ENCODE measurements around the gene CFAP410. TPM values are rescaled to one million over a fixed set of nuclear protein-coding genes. Genes with fewer than 3 reads are reported as not detected.
A peak's percentile ranks its signal among the peaks of the same experiment; 100 is the strongest.

Gene CFAP410
- total RNA-seq, 1 experiment from 2014 or later: 16.5 TPM

- ChIA-PET CTCF (no interaction called here), POLR2A (no interaction called here)
- Mint-ChIP-seq H3K4me1 (ENCODE audit: low read depth, unreplicated experiment) (no peaks in the 10 kb centered on the region), H3K9me3 (ENCODE audit: unreplicated experiment) (no peaks in the 10 kb centered on the region), H3K27me3 (ENCODE audit: insufficient read depth, unreplicated experiment) (no peaks in the 10 kb centered on the region), H3K27ac (ENCODE audit: unreplicated experiment) (no peak overlapping the region), H3K4me3 (ENCODE audit: unreplicated experiment) (no peak overlapping the region), H3K36me3 (ENCODE audit: insufficient read depth, unreplicated experiment) (peaks cover 66% of the 10 kb centered on the region)
- no TSS peak for BruUV-seq (replicated peaks)
- no peak for DNase-seq
- no peak for TF ChIP-seq CTCF (IDR thresholded peaks at IDR 0.05; ENCODE audit: insufficient read depth in 1 of 2, low read depth in 1 of 2, low read length in 1 of 2, severe bottlenecking in 1 of 2, unreplicated experiment in 1 of 2)
- intact Hi-C loops (cut with micrococcal nuclease; ENCODE audit: unreplicated experiment): loop anchor here (10.0 kb wide), 1 partner anchor 544 kb away; the partner anchor contains the start of gene PTTG1IP
- H3K27me3 ChIP-seq (replicated peaks; ENCODE audit: control insufficient read depth, insufficient read depth, low read length): no peaks in the 10 kb centered on the region
- no peaks in the 10 kb centered on the region for H3K4me1 ChIP-seq
- no peak overlapping the region for H3K4me3 ChIP-seq (ENCODE audit: low read depth, low read length)
- H3K9me3 ChIP-seq: no peaks in the 10 kb centered on the region
- H3K36me3 ChIP-seq (ENCODE audit: control insufficient read depth, insufficient read depth, low read length): peaks cover 2% of the 10 kb centered on the region
Observed at GRCh38 chr21:44331209-44331608, 8.0 kb downstream of the CFAP410 start.

DNA sequence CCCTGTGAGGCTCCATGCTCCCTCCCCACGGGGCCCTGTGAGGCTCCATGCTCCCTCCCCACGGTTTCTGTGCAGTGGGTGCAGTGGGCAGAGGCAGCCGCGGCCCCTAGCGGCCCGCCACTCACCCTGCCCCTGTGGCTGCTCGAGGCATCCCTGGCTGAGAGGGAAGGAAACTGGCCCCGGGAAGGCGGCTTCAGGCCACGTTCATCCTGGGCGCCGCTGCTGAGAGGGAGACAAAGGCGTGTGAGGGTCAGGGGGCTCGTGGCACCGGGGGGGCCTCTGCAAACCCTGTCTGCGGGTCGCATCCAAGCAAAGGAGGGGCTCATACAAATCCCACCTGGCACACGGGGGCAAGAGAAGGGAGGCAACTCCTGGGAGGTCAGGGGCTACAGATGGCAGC, 8.5 kb downstream of the CFAP410 start:
- Histone ChIP-seq H3K9me3 (no peaks in the 10 kb centered on the region), H3K4me3 (ENCODE audit: low read depth, low read length) (no peak overlapping the region), H3K27me3 (replicated peaks; ENCODE audit: control insufficient read depth, insufficient read depth, low read length) (no peaks in the 10 kb centered on the region), H3K4me1 (no peaks in the 10 kb centered on the region), H3K36me3 (ENCODE audit: control insufficient read depth, insufficient read depth, low read length) (no peaks in the 10 kb centered on the region)
- no peak for DNase-seq
- no peak for TF ChIP-seq CTCF (IDR thresholded peaks at IDR 0.05; ENCODE audit: insufficient read depth in 1 of 2, low read depth in 1 of 2, low read length in 1 of 2, severe bottlenecking in 1 of 2, unreplicated experiment in 1 of 2)
- Mint-ChIP-seq H3K27ac (ENCODE audit: unreplicated experiment) (peak overlapping the region; percentile 53), H3K4me3 (ENCODE audit: unreplicated experiment) (no peak overlapping the region), H3K27me3 (ENCODE audit: insufficient read depth, unreplicated experiment) (no peaks in the 10 kb centered on the region), H3K36me3 (ENCODE audit: insufficient read depth, unreplicated experiment) (peaks cover 68% of the 10 kb centered on the region), H3K4me1 (ENCODE audit: low read depth, unreplicated experiment) (no peaks in the 10 kb centered on the region), H3K9me3 (ENCODE audit: unreplicated experiment) (no peaks in the 10 kb centered on the region)
- ChIA-PET POLR2A (no interaction called here), CTCF (no interaction called here)
- intact Hi-C loops (cut with micrococcal nuclease; ENCODE audit: unreplicated experiment): loop anchor here (10.0 kb wide), 1 partner anchor 544 kb away; the partner anchor contains the start of gene PTTG1IP
- BruUV-seq (replicated peaks): no TSS peak

- POLR2A ChIA-PET: interaction anchor here (1.4 kb wide), 1 partner anchor 8 kb away, joined by 3 read pairs; no protein-coding TSS in a partner anchor
Observed at GRCh38 chr21:44329971-44330681, 9.1 kb downstream of the CFAP410 start.

More at GRCh38 chr21:44329971-44330681, 9.1 kb downstream of the CFAP410 start:
- CTCF ChIA-PET: no interaction called here
- Mint-ChIP-seq H3K27me3 (ENCODE audit: insufficient read depth, unreplicated experiment) (no peaks in the 10 kb centered on the region), H3K4me3 (ENCODE audit: unreplicated experiment) (no peak overlapping the region), H3K36me3 (ENCODE audit: insufficient read depth, unreplicated experiment) (peaks cover 72% of the 10 kb centered on the region), H3K27ac (ENCODE audit: unreplicated experiment) (peak overlapping the region; percentile 53), H3K4me1 (ENCODE audit: low read depth, unreplicated experiment) (no peaks in the 10 kb centered on the region), H3K9me3 (ENCODE audit: unreplicated experiment) (no peaks in the 10 kb centered on the region)
- TF ChIP-seq CTCF (IDR thresholded peaks at IDR 0.05; ENCODE audit: insufficient read depth in 1 of 2, low read depth in 1 of 2, low read length in 1 of 2, severe bottlenecking in 1 of 2, unreplicated experiment in 1 of 2): no peak
- H3K36me3 ChIP-seq (ENCODE audit: control insufficient read depth, insufficient read depth, low read length): no peaks in the 10 kb centered on the region
- DNase-seq: no peak
- no peaks in the 10 kb centered on the region for H3K27me3 ChIP-seq (replicated peaks; ENCODE audit: control insufficient read depth, insufficient read depth, low read length)
- no TSS peak for BruUV-seq (replicated peaks)
- H3K4me1 ChIP-seq: no peaks in the 10 kb centered on the region
- no peaks in the 10 kb centered on the region for H3K9me3 ChIP-seq
- intact Hi-C loops (cut with micrococcal nuclease; ENCODE audit: unreplicated experiment): loop anchor here (10.0 kb wide), 1 partner anchor 545 kb away; the partner anchor contains the start of gene PTTG1IP
- H3K4me3 ChIP-seq (ENCODE audit: low read depth, low read length): no peak overlapping the region

Measured in Caco-2 (cell line).